HG03175 (cell line): ENCODE data around the gene BEST2.

Experiments used
- ATAC-seq: cut with Tn5 transposase; IDR thresholded peaks from one replicate; pipeline ENCODE4 v1.9.1; 2021; ENCODE audit warnings: mild to moderate bottlenecking, moderate library complexity; ENCODE audit not compliant: unreplicated experiment

Gene BEST2

GRCh38 chr19:12767666-12768065, 16.1 kb downstream of the BEST2 start:
- ATAC-seq, result no peak

GRCh38 chr19:12769689-12770088, 18.1 kb downstream of the BEST2 start:
- no peak for ATAC-seq

DNA sequence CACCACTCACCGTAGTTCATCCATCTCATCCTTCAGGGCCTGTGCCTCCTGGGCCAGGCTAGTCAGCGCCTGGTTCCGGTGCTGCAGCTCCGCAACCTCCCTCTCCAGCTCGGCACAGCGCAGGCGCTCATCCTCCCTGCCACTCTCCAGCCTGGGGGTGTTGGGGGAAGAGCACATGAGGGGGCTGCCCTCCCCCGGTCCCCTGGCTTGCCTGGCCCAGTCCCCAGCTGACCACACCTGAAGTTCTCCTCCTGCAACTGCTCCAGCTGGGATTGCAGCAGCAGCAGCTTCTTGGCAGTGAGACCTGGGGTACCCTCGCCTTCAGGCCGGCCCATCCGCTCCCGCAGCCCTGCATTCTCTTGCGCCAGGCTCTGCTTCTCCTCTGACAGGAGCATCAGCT, 19.3 kb downstream of the BEST2 start:
- no peak for ATAC-seq

- no peak for ATAC-seq
Measured at GRCh38 chr19:12772323-12772722, 20.7 kb downstream of the BEST2 start.

GRCh38 chr19:12773571-12773970, 22.0 kb downstream of the BEST2 start:
- ATAC-seq, result no peak

DNA sequence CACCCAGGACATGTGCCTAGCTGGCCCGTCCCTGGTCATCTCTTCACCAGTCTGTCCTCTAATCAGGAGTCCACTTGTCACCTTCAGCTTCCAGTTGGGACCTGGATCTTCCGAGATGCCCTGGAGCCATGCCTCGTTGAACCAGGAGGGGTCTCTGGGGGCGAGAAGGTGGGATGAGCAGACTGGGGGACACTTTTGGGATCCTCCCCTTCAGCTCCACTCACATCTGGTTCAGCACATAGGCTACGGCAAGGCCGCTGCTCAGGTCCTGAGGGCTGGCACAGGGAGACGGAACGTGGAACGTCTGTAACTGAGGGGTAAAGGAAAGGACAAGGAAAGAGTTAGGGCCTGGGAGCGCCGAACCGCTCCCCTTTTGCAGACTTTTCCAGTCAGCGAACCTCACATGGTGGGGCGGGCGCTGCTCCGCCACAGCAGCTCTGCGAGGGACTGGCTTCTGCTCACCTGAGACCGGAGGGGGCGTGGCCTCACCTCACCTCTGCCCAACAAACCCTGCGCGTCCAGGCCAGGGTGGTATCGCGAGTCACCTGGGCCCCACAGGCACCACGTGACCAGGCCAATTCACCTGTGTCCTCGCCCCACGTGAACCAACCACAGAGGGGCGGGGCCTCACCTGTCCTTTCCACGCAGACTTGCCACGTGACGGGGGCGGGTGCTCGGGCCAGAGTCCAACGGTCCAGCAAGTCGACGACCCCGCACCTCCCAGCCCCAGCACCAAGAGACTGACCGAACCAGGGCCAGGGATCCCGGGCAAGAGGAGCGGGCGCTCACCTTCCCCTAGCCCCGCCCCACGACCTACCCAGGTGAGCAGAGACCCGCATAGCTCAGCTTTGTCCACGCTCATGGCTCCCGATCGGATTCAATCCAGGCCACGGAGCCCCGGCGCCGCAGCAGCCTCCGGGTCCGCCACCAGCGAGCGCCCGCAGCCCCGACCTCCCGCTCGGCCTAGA, 23.3 kb downstream of the BEST2 start, which contains the start of gene HOOK2:
Gene HOOK2 (minus strand): TSS at position 965 of the 968 bp plus-strand sequence. CDS start 103 bp downstream, at position 862.
- ATAC-seq, result no peak

- ATAC-seq, result peak; percentile 50
Measured at GRCh38 chr19:12777217-12778016, 25.8 kb downstream of the BEST2 start.

- ATAC-seq, result no peak
Measured at GRCh38 chr19:12778017-12778904, 26.7 kb downstream of the BEST2 start.

DNA sequence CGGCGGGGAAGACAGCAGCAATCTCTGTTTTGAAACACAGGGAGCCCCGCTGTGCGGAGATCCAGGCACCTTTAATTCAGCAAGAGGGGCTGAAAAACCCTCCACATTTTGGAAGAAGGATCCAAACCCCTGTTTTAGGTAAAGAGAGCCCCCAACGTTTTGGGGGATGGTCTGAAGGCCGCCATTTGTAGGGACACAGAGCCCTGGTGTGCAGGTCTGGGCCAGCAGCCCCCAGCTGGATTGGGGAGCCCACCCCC, 27.2 kb downstream of the BEST2 start:
- no peak for ATAC-seq

- no peak for ATAC-seq
Measured at GRCh38 chr19:12779162-12779993, 27.8 kb downstream of the BEST2 start.

GRCh38 chr19:12782174-12782423, 30.5 kb downstream of the BEST2 start:
- ATAC-seq, result no peak

- ATAC-seq, result no peak
Measured at GRCh38 chr19:12782424-12783290, 31.1 kb downstream of the BEST2 start.

DNA sequence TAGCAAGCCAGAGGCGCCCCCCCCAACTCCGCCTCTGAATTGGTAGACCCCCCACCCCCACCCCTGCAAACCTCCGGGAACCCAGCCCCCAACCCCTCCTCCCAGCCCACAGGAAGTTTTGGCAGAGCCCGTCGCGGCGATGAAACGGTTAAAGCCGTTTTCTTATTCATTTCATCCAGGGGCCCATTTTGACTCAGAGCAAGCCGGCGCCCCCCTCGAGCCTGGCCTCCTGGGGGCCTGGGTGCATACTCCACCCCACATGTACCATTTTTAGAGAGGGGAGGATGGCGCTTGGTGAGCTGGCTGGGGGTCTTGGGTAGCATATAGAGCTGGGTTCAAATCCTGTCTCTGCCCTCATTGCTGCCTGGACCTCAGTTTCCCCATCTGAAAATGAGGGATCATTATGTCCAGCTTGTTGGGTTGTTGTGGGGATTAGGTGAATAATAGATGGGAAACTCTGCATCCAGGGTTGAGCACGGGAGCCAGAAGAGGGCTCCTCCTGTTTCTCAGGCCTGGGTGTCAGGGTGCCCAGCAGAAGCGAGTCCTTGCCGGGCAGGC, 31.8 kb downstream of the BEST2 start:
- ATAC-seq, result no peak

- no peak for ATAC-seq
Measured at GRCh38 chr19:12783849-12784393, 32.3 kb downstream of the BEST2 start.

DNA sequence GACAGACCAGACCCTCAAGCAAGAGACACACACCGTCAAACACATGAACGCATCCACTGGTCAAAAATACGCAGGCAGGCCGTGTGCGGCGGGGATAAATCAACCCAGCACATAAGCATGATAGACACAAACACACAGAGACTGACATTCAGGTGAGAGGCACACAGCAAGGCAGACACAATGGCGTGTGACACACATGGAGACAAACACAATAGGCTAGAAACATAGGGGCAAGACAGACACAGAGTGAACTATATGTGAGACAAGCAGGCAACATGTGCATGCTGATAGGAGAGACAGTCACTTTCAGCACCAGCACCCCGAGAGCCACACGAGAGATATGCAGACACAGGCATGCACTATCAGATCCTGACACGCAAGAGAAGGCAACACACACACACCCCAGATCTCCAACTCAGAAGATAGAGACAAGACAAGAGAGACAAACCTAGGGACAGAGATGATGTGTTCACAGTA, 32.8 kb downstream of the BEST2 start:
- no peak for ATAC-seq

GRCh38 chr19:12784871-12785430, 33.4 kb downstream of the BEST2 start:
- ATAC-seq, result no peak

GRCh38 chr19:12785431-12786031, 33.9 kb downstream of the BEST2 start:
- no peak for ATAC-seq
